ENCODE results near the gene PTPRS.
"Not testable (repeated sequence)": the region's sequence is repeated elsewhere in the genome, so short reads cannot be mapped to it uniquely, and the experiment has no call there.

The PTPRS gene

DNA sequence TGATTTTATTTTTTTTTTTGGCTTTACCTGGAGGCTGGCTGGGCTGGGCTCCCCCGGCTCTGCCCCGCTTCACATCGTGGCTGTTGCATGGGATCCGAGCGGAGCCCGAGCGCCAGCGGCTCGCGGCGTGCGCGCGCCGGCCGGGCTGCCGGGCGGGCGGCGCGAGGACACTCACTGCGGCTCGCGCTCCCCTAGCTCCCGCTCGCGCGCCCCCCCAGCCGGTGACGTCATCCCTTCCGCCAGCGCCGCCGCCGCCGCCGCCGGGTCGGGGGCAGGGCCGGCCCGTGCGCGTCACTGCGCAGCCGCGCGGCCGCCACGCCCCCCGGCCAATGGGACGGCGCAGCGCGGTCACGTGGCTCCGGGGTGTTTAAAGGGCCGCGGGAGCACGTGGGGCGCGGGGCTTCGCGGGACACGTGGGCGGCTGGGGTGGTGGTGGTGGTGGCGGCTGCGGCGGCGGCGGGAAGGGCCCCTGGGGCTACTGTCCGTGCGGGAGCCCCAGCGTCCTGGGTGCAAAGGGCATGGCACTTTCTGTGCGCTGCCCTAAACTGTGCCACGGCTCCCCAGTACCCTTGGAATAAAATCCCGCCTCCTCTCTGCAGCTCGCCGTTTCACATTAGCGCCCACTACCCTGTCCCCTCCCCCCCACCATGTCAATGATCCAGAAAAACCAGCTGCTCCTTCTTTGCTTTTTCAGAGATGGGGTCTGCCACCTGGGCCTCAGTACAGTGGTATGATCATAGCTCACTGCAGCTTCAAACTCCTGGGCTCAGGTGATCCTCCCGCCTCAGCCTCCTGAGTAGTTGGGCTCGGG lies at the start of gene PTPRS:
Gene PTPRS (minus strand): TSS at position 176 of the 811 bp plus-strand sequence. CDS start 54,672 bp downstream, outside the sequence.
- peak; percentile 57 to 62 for DNase-seq

- DNase-seq: no peak
These were observed 48.7 kb upstream of the PTPRS start for GRCh38 chr19:5389353-5389752.

DNA sequence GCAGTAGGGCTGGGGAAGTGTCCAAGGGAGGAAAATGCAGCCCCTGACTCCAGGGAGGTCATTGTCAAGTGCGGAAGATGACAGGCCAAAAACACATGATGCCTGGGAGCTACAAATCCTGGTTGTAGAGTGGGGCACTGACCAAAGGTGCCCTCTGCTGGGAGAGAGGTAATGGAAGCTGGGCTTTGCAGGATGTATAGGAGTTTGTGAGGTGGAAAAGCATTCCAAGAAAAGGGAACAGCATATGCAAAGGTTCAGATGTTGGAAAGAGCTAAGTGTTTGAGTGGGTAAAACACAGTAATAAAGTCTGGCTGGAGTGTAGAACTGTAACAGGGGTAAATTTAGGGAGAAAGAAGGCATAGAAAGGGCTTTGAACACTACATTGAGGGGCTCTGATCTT lies 46.9 kb upstream of the PTPRS start:
- no peak for DNase-seq

GRCh38 chr19:5386841-5387240 lies 46.2 kb upstream of the PTPRS start:
- no peak for DNase-seq

- not testable (repeated sequence) for DNase-seq
These were observed 40.6 kb upstream of the PTPRS start for GRCh38 chr19:5381197-5381596.

DNA sequence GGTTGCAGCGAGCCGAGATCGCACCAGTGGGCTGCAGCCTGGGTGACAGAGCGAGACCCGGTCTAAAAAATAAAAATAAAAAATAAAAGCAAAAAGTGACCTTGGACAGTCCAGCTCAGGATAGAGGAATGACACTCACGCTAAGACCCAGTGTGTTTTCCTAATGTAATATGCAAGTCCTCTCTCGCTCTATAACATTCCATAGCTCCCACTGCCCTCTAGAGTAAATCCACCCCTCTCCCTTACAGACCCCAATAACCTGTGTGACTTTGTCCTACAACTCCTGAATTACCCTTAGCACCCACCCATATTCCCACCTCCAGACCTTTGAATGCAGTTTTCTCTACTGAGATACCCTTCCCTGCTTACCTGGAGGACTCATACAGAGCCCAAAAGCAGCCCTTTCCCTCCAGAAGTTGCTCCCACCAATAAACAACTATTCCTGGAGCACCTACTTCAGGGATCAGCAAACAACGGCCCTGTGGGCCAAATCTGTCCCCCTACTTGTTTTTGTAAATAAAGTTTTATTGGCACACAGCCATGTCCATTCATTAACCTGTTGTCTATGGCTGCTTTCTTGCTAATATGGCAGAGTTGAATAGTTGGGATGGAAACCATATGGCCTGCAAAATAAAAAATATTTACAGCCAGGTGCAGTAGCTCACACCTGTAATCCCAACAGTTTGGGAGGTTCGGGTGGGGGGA lies 39.8 kb upstream of the PTPRS start:
- DNase-seq: no peak

GRCh38 chr19:5376928-5377327 lies 36.3 kb upstream of the PTPRS start:
- DNase-seq: no peak

GRCh38 chr19:5372572-5373200 lies 32.1 kb upstream of the PTPRS start:
- DNase-seq: no peak

DNA sequence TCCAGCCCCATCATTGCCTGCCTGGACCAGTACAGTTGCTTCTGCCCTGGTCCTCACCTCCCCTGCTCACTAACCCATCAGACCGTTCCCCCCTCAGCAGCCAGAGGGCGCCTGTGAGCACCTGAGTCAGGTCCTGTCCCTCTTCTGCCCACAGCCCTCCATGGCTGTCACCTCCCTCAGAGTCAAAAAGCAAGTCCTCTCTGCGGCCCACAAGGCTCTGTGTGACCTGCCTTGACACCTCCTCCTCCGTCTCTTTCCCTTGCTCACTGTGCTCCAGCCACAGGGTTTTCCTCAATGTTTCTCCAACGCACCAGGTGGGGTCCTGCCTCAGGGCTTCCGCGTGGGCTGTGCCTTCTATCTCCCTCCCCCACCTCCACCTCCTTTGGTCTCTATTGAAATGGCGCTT lies 29.4 kb upstream of the PTPRS start:
- DNase-seq: peak in 1 of 2 donors; percentile 24

- no peak for DNase-seq
These were observed 28.7 kb upstream of the PTPRS start for GRCh38 chr19:5369304-5369703.

DNA sequence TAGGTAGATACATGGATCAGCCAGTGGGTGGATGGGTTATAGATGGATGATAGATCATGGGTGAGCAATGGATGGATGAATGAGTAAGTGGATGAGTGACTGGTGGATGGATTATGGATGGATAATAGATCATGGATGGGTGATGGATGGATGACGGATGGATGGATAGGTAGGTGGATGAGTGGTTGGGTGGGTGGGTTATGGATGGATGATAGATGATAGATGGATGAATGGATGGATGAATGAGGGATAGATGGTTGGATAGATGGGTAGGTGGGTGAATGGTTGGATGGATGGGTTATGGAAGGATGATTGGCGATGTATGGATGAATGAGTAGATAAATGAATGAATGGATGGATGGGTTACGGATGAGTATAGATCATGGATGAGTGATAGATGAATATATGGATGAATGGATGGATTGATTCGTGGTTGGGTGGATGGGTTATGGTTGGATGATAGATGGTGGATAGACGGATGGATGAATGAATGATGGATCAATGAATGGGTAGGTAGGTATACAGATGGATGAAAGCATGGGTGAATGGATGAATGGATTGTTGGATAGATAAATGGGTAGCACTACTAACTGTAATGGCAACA lies 27.0 kb upstream of the PTPRS start:
- no peak for DNase-seq

- no peak for DNase-seq
These were observed 25.3 kb upstream of the PTPRS start for GRCh38 chr19:5365905-5366304.

DNA sequence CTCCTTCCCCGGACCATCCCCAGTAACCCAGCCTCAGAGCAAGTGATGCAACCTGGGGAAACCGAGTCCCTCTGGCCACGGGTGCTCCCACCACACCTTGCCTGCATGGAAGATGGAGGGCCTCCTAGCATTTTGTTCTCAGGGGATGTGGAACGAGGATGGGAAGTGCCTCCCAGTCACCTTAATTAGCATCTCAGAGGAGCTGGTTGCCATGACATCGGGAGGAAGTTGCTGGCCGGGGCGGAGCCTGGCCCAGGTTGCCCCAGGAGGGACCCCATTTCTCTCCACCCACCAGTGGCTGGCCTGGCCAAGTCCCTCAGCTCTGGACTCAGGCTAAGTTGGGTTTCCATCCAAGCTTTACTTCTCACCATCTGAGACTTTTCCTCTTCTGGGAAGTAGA lies 24.1 kb upstream of the PTPRS start:
- DNase-seq: no peak

DNA sequence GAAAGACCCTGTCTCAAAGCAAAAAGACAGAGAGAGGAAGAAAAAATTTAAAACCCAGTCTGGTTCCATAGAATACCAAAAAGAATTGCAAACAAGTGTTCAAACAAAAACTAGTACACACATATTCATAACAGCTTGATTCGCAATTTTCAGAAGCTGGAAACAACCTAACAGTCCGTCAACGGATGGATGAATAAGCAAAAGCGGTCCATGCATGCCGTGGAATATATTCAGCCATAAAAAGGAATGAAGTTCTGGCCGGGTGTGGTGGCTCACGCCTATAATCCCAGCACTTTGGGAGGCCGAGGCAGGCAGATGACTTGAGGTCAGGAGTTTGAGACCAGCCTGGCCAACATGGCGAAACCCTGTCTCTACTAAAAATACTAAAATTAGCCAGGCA lies 21.2 kb upstream of the PTPRS start:
- DNase-seq: not testable (repeated sequence)

DNA sequence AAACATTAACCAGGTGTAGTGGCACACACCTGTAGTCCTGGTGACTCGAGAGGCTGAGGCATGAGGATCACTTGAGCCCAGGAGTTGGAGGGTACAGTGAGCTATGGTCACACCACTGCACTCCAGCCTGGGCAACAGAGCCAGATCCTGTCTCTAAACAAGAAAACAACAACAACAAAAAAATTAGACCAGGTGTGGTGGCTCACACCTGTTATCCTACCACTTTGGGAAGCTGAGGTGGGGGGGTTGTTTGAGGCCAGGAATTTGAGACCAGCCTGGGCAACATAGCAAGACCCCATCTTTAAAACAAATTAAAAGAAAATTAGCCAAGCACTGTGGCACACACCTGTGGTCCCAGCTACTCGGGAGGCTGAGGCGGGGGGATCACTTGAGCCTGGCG lies 20.8 kb upstream of the PTPRS start:
- DNase-seq: no peak

DNA sequence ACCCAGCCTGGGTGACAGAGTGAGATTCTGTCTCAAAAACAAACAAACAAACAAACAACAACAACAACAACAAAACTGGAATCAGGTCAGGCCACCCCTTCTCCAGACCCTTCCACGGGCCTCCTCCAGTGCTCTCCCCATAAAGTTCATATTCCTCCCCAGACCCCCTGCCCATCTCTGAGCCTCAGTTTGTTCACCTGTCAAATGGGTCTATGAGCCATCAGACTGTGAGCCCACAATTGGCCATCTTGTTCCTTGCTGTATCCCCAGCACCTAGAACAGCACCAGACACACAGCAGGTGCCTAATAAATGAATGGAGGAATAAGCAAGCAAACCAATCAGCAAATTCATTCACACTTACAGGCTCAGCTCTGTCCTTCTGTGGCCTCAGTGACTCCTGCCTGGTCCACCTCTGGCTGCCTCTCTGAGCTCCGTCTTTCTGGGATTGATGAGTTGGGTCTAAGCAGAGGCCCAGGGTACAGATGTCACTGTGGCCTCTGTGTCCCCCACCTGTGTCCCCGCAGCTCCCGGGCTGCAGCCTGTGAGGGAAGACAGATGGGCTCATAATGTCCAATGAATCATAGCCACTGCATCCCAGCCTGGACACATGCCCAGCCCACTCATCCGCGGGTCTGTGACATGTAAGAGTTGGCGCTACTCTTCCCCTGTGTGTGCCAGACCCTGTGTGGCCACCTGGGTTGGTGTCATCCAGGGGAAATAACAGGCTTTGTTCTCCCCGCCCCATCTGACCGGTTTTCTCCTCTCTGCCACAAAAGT lies 19.6 kb upstream of the PTPRS start:
- DNase-seq: no peak

GRCh38 chr19:5358173-5358800 lies 17.7 kb upstream of the PTPRS start:
- DNase-seq: no peak

DNA sequence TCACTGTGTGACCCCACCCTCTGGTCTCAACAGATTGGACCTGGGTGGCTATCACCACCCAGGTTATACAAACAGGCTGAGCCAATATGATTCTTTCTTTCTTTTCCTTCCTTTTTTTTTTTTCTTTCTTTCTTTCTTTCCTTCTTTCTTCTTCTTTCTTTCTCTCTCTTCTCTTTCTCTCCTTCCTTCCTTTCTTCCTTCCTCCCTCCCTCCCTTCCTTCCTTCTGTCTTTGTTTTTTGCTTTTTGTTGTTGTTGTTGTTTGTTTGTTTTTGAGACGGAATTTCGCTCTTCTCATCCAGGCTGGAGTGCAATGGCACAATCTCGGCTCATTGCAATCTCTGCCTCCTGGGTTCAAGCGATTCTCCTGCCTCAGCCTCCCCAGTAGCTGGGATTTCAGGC lies 17.0 kb upstream of the PTPRS start:
- DNase-seq: no peak

GRCh38 chr19:5356918-5357317 lies 16.3 kb upstream of the PTPRS start:
- DNase-seq: no peak

- DNase-seq: no peak
These were observed 15.8 kb upstream of the PTPRS start for GRCh38 chr19:5356428-5356827.

GRCh38 chr19:5355693-5356092 lies 15.1 kb upstream of the PTPRS start:
- no peak for DNase-seq

DNA sequence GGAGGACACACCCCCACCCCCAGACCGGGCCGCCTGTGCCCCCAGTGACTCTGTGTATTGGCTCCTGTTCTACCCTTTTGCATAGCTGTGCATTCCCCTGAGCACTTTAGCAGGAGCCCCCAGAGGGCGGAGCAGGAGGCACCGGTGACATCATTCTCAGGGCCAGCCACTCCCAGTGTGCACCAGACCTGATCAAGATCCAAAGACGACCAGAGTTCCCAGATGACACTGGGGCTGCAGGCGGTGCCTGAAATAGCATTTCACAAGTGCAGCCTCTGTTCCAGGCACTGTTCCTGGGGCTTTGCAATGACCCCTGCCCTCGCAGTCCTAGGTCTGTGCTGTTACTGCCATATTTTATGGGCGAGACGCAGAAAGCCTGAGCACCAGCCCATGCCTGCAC lies 14.5 kb upstream of the PTPRS start:
- DNase-seq: no peak

Data from CD4-positive, alpha-beta T cell treated with Interferon alpha-2 for 1 hour (primary cell).